Cardiac septum (tissue), 1 donor: ENCODE measurements around the gene PSEN2. TPM values are rescaled to one million over a fixed set of nuclear protein-coding genes. Genes with fewer than 3 reads are reported as not detected.
"Not testable (repeated sequence)": the region's sequence is repeated elsewhere in the genome, so short reads cannot be mapped to it uniquely, and the experiment has no call there.

Experiments
- DNase-seq: peaks from one replicate; pipeline ENCODE4 v3.0.0-alpha.2; 2020; ENCODE audit warnings: low spot score
- intact Hi-C: fragments of 100-400 bp; cut with DNase I; formaldehyde crosslinking; loops from one replicate; pipeline ENCODE4 v1.14.0; 2022
- long read RNA-seq: library from polyadenylated mRNA; unstranded; transcript quantifications from one replicate; pipeline ENCODE4 v2.0.0, GENCODE V29; 2021
- total RNA-seq: library from RNA; stranded (reverse); fragmentation: NEBNext Ultra II Directional; extraction: Animal tissue kit (Norgen Biotek cat#: 25700); gene quantifications from one replicate; pipeline ENCODE4 v1.2.1, GENCODE V29; 2021
- donor health status: DM: no; HTN: no; CAD: no.

The PSEN2 gene
- total RNA-seq: 21.5 TPM
- long read RNA-seq, transcript PSEN2-202 (13 exons, 2,306 nt): major isoform, 11 of 47 reads
- long read RNA-seq, partial matches to known transcripts: 23 of 47 reads
- long read RNA-seq, other reads (novel, unspliced or antisense): 9 of 47 reads

DNA sequence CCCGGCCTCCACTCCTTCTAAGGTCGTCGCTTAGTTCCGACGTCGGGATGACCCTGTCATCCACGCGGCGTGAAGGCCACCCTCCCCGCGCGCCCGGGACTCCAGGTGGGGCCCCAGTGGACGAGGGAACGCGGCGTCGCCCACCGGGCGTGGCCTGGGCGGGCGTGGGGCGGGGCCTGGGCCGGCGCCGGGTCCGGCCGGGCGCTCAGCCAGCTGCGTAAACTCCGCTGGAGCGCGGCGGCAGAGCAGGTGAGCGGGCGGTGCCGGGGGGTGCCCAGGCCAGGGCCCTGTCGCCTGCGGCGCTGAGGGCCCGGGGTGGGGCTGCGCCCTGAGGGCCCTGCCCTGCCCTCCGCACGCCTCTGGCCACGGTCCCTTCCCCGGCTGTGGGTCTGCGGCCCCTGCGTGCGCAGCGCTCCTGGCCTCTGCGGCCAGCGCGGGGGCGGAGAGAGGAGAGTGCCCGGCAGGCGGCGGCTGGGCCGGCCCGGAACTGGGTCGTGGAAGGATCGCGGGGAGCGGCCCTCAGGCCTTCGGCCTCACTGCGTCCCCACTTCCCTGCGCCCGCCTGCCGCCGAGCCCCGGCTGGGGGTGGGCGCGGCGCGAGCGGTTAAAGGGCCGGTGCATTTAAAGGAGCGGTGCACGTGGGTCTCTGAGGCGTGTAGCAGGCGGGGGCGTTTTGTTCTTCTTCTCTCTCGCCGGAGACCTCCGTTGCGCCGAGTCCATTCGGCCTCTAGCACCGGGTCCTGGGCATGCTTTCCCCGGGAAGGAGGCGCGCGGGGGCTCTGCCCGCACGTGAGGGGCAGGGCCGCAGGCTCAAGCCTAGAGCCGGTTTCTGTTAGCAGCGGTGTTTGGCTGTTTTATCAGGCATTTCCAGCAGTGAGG, at the start of gene PSEN2:
Gene PSEN2, plus strand, starts transcription at position 216 of the 879 bp plus-strand sequence. CDS start 11,292 bp downstream, outside the sequence.
- intact Hi-C loops: loop anchor here (5.0 kb wide), 1 partner anchor 67 kb away; no protein-coding TSS in a partner anchor
- peak; percentile 88 for DNase-seq

DNA sequence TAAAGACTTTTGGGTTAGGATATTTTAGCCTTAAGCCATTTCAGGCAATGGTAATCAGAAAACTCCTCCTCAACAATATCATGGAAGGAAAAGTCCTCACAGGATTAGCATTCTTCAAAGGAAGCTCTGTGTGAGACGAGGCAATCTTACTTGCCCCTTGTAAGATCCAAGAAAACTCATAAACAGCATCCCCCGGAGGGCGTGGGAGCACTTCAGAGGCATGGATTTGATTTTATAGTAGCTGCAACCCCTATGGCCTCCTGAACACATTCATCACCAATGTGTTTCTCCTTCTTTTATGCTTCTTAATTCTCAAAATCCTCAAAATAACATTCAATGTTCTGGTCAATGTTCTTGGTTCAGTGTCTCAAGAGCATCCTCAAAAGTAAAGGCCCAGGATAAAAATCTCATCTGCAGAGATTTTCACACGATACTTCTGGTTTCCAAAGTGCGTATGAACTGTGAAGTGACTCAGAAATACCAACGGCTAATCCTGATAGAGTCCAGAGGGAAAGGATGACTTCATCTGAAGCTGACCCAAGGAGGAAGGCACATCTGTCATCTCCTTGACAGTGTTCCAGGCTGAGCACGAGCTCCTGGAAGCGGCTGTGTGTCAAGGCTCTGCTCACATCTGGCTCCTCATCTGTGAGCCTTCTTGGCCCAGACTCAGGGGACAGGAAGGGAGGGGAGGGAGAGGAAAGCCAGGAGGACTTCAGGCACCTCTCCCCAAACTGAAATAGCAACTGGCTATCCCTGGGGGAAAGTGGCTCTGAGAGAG, 49.3 kb upstream of the PSEN2 start:
- peak; percentile 79 for DNase-seq
- intact Hi-C loops: loop anchor here (2.0 to 10.0 kb wide), 2 partner anchors 82 to 396 kb away; partner anchors contain the start of gene ITPKB

DNA sequence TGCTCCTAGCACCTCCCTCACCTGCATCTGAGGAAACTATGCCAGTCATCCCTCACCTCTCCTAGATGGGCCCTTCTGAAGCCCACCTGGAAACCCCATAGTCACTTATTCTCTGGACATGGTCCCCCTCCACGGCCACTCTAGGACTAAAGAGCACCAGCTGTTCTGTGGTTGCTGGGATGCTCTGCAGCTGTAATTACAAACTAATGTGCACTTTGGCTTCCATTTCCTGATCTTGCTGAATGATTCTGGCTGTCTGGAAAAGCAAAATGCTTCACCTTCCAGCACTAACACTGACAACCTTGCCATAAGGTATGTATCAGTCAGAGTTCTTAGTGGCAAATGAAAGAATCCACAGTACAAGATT, 48.7 kb upstream of the PSEN2 start:
- no peak for DNase-seq
- intact Hi-C loops: loop anchor here (2.0 to 10.0 kb wide), 2 partner anchors 83 to 397 kb away; partner anchors contain the start of gene ITPKB

DNA sequence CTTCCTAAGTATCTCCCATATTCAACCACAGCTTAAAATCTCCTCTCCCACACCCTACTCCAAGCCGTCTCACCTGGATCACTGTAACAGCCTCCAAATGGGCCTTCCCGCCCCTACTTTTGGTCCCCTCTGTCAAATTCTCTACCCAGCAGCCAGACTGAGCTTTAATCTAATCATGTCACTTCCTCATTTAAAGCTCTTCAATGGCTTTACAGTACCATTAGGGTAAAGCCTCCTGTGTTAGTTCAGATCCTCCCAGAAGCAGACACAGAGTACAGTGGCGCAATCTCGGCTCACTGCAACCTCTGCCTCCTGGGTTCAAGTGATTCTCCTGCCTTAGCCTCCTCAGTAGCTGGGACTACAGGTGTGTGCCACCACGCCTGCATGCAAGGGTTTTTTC, 46.8 kb upstream of the PSEN2 start:
- intact Hi-C loops: loop anchor here (10.0 kb wide), 1 partner anchor 399 kb away; no protein-coding TSS in a partner anchor

DNA sequence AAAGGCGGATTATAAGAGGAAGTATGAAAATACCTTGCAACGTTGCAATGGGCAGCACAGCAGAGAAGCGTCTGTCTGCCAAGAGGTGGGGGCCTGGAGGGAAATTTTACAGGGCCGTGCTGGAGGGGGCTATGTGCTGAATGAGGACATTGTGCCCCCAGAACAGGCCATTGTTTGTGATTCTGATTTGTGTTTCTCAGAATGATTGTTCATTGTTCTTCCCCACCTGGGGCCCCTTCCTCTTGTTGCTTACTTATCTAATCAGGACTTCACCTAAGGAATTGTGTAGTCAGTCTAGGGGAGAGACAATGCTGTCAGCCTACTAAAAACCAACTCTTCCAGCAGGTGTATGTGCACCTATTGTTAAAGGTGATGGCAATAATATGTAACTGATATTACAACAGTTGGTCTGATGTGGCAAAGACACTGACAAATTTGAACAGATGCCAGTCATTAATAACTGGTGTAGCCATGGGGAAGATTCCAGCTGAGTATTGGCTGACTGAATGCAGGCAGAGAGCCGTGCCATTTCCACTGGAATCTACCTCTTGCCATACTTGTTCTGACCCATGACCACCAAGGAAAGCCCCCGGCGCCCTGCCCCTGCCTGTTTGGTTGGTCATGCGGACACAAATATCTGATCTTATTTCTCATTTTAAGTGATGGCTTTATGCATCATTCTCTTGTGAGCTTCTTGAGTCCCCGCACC, 45.2 kb upstream of the PSEN2 start:
- DNase-seq: peak; percentile 14
- intact Hi-C loops: loop anchor here (5.0 to 10.0 kb wide), 2 partner anchors 278 to 400 kb away; partner anchors contain the start of gene STUM

More for the DNA sequence above, 46.8 kb upstream of the PSEN2 start:
- DNase-seq: peak; percentile 31

DNA sequence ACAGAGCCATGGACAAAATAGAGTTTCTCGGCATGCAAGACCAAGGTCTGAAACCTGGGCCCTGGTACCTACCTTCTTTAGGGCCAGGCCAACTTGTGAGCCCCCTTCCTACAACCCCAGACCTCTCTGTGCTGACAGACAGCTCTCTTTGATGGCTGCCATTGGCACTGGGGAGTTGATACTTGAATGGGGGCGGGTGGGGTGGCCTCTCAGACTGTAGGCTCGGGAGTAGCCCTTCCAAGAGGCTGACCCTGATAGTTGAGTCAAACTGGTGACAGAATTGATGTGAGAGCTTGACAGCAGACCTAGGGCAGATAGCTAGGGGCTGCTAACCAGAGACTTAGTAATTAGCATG, 44.7 kb upstream of the PSEN2 start:
- peak; percentile 67 for DNase-seq
- intact Hi-C loops: loop anchor here (5.0 to 10.0 kb wide), 2 partner anchors 278 to 401 kb away; partner anchors contain the start of gene STUM

DNA sequence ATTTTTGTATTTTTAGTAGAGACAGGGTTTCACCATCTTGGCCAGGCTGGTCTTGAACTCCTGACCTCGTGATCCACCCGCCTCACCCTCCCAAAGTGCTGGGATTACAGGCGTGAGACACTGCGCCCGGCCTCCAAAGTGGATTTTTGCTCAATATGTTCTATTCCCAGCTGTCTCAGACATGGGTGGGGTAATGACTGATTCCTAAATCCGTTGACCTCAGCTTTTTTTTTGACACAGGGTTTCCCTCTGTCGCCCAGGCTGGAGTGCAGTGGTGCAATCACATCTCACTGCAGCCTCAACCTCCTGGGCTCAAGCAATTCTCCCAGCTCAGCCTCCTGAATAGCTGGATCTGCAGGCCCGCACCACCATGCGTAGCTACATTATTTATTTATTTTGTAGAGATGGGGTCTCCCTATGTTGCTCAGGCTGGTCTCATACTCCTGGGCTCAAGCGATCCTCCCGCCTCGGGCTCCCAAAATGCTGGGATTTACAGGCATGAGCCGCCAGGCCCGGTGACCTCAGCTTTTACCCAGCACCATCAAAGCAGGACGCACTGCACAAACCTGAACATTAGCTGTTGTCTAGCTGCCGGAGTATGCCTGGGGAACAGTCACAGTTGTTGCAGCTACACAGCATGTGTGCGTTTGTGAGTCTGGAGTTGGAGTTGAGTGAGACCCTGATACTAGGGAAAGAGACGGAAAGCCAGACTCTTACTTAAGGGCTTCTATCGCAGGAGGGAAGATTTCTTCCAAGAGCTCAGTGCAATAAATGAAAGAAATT, 43.7 kb upstream of the PSEN2 start:
- intact Hi-C loops: loop anchor here (1.0 to 10.0 kb wide), 3 partner anchors 192 to 402 kb away; partner anchors contain the start of gene STUM
- DNase-seq: peak; percentile 63

DNA sequence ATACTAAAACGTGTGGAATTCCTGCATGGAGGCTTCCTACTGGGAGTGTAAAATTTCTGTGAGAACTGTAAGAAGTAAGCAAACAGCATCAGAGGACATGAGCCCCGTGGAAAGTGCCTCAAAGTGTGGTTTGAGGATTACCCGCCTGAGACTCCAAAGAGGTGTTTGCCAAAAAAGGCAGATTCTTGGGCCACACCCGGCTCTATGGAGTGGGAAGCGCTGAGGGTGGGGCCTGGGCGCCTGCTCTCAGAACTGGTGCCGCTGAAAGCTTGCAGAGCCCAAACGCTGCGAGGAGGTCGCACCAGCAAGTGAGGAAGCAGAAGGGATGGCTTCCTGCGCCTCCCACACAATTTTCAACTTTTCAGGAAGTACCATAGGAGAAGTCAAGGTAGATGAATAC, 43.0 kb upstream of the PSEN2 start:
- peak; percentile 78 for DNase-seq
- intact Hi-C loops: loop anchor here (1.0 to 10.0 kb wide), 3 partner anchors 193 to 403 kb away; partner anchors contain the start of gene STUM

DNA sequence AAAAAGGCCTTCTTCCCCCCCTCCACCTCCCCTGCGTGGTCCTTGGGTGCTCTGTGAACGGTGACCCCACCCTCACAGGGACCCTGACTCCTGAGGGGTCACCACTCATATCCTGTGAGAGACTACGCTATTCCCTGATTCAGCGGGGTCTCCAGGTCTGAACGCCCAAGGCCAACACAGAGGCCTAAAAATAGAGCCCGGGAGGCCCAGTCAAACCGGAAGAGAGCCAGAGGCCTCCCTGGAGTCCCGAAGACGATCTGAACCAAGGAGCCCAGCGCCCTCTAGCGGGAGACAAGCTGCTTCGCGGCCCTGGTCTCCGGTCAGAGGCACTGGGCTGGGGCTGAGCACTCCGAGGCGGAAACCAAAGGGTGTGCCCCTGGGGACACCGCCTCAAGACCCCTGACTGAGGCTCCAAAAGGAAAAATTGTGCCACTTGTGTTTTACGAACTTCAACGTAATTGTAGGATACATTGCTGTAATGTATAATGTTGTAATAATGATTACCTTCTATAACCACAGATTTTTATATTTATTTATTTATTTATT, 42.4 kb upstream of the PSEN2 start:
- intact Hi-C loops: loop anchor here (1.0 to 10.0 kb wide), 3 partner anchors 194 to 403 kb away; partner anchors contain the start of gene STUM
- DNase-seq: peak; percentile 97

DNA sequence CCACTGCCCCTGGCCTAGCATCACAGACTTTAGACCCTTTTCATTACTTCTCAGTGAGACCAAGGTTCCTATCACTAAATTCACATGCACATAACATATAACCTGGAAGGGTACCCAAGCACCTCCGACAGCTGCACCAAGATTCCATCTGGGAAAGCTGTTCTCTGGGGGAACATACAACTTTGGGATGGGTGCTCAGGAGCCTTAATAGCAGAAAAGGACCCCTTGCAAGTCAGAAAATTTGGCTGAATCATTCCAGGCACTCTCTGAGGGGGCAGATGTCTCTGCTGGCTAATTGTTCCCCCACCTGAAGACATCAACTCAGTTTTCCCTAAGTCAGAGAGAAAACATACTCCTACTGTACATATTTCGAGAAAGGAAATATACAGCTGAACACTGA, 41.3 kb upstream of the PSEN2 start:
- intact Hi-C loops: loop anchor here (5.0 to 10.0 kb wide), 2 partner anchors 282 to 404 kb away; partner anchors contain the start of gene STUM

DNA sequence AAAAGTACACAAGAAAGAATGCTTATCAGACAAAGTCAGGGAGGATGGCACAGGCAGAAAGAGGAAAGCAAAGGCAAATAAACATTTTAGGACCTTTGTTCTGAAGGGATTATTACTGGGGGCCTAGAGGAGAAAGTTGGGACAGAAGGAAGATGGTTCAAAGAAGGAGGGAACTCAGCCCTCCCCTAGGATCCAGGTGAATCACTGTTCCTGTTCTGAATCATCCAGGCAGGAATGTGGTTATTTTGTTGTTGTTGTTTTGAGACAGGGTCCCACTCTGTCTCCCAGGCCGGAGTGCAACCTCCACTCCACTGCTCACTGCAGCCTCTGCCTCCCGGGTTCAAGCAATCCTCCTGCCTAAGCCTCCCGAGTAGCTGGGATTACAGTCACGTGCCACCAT, 38.5 kb upstream of the PSEN2 start:
- intact Hi-C loops: no loop called here
- no peak for DNase-seq

More for the DNA sequence above, 41.3 kb upstream of the PSEN2 start:
- peak; percentile 6 for DNase-seq

DNA sequence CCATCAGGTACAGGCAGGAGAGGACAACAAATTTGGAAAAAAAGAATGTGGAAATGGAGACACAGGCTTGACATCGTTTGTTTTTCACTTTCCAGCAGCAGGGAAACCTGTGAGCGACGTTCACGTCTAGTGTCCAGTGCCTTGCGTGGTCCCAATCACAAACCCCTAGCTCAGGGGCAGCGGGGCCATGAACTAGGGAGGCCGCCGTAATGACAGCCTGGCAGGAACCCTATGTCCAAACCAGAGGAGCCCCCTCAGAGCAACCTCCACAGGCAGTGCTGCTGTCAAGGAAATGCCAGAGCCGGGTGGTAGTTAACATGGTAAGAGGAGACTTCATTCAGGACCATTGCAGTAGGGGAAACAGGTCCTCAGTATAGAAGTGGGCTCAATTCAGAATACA, 37.8 kb upstream of the PSEN2 start:
- intact Hi-C loops: no loop called here
- DNase-seq: no peak

DNA sequence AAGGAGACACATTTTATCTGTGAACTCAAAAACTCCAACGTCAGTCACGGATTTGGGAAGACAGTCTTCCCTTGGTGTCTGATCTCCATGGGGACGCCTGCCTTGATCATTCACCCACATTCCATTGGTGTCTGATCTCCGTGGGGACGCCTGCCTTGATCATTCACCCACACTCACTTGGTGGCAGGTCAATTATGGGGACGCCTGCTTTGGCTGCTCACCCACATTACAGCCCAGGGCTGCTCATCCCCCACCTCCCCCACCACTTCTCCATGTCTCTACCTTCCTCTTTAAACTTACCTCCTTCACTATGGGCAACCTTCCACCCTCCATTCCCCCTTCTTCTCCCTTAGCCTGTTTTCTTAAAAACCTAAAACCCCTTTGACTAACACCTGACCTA, 36.2 kb upstream of the PSEN2 start:
- intact Hi-C loops, DNase-seq: not testable (repeated sequence)

DNA sequence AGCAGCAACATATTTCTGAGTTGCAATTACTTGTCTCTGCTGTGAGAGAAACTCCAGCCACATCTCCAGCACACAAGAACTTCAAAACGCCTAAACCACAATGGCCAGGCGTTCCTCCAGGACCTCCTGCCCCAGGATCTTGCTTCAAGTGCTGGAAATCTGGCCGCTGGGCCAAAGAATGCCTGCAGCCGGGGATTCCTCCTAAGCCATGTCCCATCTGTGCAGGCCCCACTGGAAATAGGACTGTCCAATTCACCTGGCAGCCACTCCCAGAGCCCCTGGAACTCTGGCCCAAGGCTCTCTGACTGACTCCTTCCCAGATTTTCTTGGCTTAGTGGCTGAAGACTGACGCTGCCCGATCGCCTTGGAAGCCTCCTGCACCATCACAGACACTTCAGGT, 35.0 kb upstream of the PSEN2 start:
- DNase-seq, intact Hi-C loops: not testable (repeated sequence)

DNA sequence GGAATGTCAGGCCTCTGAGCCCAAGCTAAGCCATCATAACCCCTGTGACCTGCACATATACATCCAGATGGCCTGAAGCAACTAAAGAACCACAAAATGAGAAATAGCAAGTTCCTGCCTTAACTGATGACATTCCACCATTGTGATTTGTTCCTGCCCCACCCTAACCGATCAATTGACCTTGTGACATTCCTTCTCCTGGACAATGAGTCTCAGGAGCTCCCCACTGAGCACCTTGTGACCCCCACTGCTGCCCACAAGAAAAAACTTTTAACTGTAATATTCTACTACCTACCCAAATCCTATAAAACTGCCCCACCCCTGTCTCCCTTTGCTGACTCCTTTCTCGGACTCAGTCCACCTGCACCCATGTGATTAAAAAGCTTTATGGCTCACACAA, 32.5 kb upstream of the PSEN2 start:
- intact Hi-C loops, DNase-seq: not testable (repeated sequence)

DNA sequence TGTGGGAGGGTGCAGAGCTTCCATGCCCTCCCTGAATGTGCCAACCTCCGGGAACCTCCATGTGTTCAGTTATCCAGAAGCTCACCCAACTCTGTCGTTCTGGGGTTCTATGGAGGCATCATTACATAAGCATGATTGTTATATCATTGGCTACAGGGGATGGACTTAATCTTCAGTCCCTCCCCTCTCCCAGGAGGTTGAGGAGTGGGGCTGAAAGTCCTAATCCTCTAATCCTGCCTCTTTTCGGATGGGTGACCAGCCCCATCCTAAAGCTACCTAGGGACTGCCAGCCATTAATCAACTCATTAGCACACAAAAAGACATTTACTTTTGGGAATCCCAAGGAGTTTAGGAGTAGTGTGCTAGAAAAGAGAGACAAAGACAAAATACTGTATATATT, 32.0 kb upstream of the PSEN2 start:
- intact Hi-C loops: no loop called here
- DNase-seq: no peak

DNA sequence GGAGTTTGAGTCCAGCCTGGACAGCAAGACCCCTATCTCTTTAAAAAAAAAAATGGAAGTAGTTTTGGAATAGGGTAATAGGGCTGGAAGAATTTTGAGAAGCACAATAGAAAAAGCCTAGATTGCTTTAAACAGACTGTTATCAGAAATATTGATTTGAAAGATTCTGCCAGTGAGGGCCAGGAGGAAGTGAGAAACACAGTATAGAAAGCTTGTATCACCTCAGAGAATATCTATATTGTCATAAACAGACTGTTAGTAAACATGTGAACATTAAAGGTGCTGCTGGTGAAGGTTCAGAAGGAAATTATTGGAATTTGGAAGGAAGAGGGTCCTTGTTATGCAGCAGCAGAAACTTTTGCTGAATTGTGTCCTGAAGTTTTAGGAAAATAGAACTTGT, 24.8 kb upstream of the PSEN2 start:
- intact Hi-C loops: no loop called here
- no peak for DNase-seq

DNA sequence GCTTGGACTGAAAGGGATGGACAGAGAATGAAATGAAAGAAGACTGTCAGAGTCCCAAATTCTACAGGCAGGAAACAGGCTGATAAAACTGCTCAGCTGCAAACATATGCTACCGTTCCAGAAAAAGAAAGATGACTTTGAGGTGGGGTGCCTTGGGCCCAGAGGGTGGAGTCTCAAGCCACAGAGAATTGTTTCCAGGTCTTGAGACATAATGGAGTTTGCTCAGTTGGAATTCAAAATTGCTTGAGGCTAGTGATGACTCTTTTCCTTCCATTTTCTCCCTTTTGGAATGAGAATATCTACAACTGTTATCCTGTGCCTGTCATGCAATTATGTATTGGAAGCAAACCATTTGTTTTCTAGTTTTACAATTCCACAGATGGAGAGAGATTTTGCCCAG, 23.6 kb upstream of the PSEN2 start:
- intact Hi-C loops: no loop called here
- no peak for DNase-seq
